Measurements from ENCODE around the gene ETNK1.
"Not testable (repeated sequence)": the region's sequence is repeated elsewhere in the genome, so short reads cannot be mapped to it uniquely, and the experiment has no call there.

Gene ETNK1

DNA sequence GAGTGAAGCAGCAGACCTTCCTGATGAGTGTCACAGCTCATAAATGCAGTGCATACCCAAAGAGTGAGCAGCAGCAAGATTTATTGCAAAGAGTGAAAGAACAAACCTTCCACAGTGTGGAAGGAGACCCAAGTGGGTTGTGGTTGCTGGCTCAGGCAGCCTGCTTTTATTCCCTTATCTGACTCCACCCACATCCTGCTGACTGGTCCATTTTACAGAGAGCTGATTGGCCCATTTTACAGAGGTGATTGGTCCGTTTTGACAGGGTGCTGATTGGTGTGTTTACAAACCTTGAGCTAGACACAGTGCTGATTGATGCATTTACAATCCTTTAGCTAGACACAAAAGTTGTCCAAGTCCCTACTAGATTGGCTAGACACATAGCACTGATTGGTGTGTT is 67.5 kb downstream of the ETNK1 start:
- DNase-seq, result not testable (repeated sequence)

DNA sequence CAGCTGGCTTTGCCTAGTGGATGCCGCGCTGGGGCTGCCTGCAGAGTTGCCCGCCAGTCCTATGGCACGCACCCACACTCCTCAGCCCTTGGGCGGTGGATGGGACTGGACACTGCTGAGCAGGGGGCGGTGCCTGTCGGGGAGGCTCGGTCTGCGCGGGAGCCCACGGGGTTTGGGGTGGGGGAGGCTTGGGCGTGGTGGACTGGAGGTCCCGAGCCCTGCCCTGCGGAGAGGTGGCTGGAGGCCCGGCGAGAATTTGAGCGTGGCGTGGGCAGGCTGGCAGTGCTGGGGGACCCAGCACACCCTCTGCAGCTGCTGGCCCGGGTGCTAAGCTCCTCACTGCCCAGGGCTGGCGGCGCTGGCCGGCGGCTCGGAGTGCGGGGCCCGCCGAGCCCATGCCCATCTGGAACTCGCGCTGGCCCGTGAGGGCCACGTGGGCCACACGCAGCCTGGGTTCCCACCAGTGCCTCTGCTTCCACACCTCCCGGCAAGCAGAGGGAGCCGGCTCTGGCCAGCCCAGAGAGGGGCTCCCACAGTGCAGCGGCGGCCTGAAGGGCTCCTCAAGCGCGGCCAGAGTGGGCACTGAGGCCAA is 68.1 kb downstream of the ETNK1 start:
- no peak for DNase-seq

DNA sequence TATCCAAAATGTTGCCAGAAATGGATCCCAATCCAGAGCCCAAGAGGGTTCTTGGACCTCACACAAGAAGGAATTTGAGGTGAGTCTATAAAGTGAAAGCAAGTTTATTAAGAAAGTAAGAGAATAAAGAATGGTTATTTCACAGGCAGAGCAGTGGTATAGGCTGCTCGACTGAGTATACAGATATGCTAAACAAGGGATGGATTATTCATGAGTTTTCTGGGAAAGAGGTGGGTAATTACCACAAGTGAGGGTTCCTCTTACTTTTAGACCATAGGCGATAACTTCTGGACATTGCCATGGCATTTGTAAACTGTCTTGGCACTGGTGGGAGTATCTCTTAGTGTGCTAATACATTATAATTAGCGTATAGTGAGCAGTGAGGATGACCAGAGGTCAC is 73.6 kb downstream of the ETNK1 start:
- no peak for DNase-seq

DNA sequence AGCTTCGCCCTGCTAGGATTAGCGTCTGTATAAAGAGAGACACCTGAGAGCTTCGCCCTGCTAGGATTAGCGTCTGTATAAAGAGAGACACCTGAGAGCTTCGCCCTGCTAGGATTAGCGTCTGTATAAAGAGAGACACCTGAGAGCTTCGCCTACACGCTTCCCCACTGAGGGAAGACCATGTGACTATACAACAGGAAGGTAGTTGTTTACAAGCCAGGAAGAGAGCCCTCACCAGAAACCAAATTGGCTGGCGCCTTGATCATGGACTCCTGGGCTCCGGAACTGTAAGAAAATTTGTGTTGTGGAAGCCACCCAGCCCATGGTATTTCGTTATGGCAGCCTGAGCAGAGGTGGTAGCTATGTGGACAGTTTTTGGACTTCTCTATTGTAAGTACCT is 74.7 kb downstream of the ETNK1 start:
- not testable (repeated sequence) for DNase-seq

DNA sequence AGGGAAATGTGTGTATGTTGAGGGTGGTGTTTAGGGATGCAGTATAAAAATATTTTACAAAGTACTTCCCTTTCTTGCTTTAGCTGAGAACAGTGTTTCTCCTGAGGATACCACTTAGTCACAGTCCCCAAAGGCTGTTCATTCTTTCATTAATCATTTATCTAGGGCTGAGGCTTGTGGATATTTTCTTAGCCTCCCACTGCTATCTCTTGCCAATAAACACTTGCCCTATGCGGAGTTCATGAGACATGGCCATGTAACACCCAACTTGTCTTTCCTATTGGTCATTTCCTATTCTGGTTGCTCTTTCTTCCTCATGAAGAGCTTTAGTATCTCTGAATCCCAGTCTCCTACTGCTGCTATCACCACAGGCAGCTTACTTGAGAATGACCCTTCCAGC is 75.1 kb downstream of the ETNK1 start:
- no peak for DNase-seq

DNA sequence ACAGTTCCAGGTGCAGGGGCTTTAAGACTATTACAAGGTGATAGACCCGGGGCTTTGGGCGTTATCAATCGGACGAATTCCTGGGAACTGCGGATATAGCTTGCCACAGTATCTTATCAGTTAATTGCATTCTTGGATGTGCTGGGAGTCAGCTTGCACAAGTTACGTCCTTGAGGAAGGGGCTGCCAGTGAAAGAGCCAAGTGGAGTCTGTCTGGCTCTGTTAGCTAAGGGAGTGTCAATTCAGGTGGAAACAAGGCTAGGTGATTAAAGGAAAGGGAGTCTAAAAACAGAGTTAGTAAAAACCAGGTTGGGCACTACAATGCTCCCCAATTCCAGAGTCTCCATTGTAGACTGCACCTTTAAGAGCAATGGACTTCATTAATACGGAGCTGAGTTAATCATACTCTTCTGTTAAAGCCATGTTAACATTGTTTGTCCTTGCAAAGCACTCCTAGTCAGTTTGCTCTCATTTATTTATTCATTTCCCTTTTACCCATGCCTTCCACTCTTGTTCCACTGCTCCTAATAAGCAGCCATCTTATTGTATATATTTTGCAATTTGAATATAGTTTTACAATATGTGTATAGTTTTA is 76.3 kb downstream of the ETNK1 start:
- DNase-seq, result not testable (repeated sequence)

DNA sequence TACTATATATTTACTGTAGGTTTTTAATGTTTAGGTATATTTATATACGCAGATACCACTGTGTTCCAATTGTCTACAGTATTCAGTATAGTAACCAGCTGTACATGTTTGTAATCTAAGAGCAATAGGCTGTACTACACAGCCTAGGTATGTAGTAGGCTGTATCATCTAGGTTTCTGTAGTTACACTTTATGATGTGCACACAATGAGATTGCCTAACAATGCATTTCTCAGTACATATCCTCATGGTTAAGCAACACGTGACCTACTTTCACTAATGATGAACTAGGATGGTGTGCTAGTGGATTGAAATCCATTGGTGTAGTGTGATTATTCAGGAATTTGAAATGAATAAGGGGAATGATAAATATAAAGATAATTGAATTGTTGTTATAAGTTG is 77.7 kb downstream of the ETNK1 start:
- no peak for DNase-seq

DNA sequence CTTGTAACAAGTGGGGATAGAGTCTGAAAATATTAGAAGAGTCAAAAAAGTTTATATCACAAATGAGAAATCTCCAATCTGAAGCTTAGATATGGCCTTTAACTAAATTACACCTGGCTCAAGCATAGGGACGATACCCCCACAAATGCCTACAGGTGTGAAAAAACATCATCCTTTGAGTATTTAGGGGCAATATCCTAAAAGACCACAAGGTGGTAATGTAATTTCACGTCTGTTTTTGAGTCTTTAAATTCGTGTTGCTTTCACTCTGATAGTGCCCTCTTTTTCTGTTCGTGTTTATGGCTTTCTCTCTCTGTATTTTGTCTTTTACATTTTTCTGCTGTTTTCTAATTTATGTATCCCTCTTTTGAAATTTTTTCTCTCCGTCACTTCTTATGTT is 84.3 kb downstream of the ETNK1 start:
- DNase-seq, result no peak

DNA sequence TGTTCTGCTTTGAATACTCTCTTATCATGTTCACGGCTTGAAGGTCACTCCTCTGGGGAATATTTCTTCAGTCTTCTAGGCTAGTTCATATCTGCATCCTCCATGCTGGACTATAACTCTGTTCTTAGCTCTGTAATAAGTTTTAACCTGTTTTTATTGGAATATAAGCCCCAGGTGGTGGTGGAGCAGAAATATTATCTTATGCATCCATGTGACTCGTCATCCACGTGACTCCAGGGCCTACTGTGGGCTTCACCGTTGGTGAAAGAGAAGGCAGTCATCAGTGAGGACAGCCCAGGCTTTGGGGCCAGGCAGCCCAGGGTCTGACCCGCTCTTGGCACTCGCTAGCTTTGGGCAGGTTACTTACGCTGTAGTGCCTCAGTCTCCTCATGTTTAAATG is 87.1 kb downstream of the ETNK1 start:
- no peak for DNase-seq

DNA sequence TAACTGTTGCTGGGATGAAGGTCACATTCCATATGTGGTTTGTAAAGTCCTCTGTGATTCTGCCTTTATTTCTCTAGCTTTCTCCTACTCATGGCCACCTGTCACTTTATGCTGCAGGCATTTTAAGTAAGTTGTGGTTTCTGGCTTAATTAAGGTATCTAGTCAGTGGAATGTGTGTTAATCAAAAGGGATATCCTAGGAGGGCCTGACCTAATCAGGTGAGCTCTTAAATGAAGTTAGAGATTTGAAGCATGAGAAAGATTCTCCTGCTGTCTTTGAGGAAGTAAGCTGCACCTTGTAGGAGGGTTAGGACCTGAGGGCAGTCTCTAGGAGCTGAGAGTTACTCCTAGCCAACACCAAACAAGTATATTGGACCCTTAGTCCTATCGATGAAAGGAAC is 90.3 kb downstream of the ETNK1 start:
- DNase-seq, result no peak

DNA sequence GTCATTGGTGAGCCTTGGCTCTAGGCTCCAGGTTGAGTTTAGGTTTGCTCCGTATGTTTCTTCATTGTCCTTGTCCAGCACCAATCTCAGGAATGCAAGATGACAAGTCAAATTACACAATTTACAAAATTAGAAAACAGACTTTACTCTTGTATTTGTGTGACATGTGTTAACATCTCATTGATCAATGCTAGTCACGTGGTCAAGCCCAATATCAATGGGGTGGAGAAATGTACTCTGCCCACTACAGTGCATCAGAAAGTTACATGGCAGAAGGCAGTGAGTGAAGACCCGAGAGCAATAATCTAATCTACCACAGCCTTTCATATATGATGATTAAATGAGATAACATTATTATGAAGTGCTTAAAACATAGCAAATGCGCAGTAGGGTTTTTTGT is 94.8 kb downstream of the ETNK1 start:
- DNase-seq, result no peak

DNA sequence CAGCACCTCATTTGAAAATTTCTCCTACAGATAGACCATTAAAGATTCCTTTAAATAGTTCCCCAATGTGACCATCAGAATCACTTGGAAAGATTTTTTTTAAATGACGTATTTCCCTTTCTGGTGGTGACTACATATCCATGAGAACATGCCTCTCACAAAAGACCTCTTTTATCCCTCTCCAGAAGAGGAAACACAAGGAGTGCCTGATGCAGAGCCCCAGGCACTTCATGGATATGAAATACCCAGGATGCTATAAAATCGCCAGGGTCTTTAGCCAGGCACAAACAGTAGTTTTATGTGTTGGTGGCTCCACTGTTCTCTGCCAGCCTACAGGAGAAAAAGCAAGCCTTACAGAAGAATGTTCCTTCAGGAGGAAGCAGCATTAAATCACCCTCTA is 97.1 kb downstream of the ETNK1 start:
- DNase-seq, result no peak

DNA sequence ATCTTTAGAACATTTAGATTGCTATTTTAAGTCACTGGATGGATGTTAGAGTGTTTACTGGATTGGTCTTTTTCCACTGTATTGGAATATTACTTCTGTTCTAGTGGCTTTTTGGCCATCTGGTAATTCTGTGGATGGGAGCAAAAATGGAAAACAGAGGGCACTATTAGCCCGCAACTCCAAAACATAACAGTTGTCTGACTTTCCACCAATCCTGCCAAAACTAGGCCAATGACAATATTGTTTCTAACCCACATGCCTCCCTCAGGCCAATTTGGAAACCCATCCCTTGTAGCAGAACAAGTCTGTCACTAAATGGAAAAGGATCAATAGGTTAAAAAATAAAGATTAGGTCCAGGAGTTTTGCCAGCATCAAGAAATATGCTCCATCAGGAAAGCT is 97.8 kb downstream of the ETNK1 start:
- no peak for DNase-seq

DNA sequence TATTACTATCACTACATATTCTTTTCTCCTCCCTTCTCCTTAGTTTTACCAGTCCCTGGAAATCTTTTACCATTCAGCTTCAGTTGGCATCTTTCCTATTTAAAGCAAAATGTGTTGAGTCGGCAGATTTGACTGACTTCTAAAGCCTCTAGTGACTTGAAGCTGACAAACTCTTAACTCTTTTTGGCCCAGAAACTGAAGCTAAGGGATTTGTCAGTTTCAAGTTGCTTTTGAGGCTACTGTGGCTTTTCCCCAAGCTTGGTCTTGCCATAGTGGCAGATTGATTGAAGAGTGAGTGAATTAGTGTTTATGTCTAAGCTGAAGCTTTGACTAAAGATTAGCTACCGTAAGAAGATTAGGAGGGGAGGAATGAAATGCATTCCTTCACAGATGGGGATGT is 104.0 kb downstream of the ETNK1 start:
- no peak for DNase-seq

DNA sequence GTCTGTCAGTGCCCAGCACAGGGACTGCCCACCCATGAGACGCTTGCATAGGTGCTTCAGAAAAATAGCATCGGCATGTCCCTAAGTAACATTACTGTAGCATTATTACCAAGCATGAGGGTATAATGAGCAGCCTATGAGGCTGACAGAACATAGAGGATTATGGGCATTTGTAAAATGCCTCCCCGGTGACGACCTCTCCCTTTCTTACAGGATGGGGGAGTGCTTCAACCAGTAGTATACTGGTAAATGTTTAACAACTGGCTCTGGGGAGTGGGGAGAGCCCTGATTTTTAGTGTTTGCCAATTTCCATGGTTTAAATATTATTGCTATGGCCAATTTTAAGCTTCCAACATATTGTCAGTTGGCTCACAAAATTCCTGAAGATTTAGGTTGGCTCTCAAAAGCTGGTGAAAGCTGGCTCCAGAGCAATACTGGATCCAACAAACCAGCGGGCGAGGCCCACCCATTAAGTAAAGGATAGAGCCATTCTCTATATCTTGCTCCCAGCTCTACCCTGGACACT is 104.5 kb downstream of the ETNK1 start:
- DNase-seq, result no peak

DNA sequence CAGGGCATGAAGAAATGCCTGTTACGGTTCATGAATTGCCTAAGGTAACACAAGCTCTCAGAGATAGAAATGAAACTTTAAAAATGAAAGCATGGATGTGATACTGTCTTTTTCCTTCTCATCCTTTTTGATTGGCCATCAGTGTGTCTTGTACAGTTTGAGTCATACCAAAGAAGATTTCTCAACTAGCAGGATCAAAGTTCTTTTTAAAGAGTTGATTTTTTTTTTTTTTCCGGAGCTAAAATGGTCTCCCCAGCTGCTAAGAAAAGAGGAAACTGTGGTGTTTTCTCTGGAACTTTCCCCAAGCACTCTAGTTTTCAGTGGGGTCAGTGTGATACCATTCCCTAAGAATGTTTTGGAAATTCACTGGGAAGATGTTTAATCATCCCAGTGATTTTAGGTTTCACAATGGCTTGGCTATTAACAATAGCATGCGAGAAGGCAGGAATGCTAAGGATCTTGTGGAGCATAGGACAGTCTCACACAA is 105.0 kb downstream of the ETNK1 start:
- DNase-seq, result no peak

DNA sequence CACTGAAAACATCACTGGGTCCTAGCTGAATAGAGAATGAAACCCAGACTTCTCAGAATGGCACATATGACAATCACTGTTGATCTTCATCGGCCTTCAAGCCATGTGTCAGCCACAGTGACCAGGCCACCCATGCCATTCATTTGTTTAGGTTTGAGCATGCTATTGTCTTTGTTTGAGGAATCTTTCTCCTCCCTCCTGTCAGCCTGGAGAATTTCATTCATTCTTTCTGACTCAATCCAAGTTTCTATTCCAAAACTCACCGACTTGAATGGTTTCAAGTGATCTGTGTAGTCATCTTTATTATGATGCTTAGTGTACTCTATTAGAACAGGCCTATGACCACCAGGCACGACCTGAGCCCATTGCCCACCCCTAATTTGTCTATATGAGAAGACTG is 106.3 kb downstream of the ETNK1 start:
- DNase-seq, result no peak

DNA sequence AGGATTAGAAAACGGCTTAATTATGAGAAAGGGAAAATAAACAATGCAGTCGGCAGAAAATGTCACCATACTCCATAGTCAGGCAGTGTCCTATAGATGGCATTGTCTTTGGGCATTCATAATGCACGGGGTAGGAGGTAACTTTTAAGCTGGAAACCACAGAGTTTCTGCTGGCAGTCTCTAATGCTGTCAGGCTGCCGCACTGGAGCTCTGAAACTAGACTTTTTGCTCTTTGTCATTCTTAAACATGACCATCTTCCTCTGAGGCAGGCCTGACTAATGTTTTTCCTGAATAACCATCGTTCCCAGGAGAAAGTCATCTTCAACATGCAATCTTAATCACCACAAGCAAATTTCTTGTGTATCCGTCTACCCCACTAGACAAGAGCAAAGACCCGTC is 108.8 kb downstream of the ETNK1 start:
- DNase-seq, result no peak

DNA sequence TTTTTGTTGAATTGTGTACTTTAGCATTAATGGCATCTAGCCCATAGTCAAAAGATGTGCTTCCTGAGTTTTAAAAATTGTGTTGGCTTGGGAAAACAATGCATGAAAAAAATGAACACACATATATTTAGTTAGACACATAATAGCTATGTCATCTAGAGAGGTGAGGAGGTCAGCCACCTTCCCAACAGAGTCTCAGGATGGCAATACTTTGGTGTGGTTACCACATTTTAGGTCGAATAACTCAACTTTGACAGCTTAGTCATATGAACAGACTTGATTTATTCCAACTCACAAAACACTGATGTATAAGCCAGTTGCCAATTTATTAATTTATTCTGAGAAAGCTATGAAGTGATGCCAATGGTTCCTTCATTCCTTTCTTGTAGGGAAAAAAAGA is 114.0 kb downstream of the ETNK1 start:
- DNase-seq, result no peak
